GM23338 (cell line): Measurements from ENCODE around the gene PTGER4. TPM values are rescaled to one million over a fixed set of nuclear protein-coding genes. Genes with fewer than 3 reads are reported as not detected.

Experiments used
- ATAC-seq: fragments of 200-7000 bp; cut with Tn5 transposase; 3 replicates; pipeline ENCODE4 v1.9.1; 2020
- DNase-seq: peaks from one replicate; pipeline ENCODE4 v3.0.0-alpha.2; 2015; ENCODE audit warnings: low spot score
- H2AFZ ChIP-seq: fragments of 200-600 bp; sonication (generic); 2 replicates; pipeline ENCODE4 v1.8.0; 2016; ENCODE audit warnings: antibody characterized with exemption, mild to moderate bottlenecking, moderate library complexity
- H3F3A ChIP-seq: fragments of 200-600 bp; sonication (generic); replicated peaks from 2 replicates; pipeline ENCODE4 v1.8.0; 2017; ENCODE audit warnings: antibody characterized with exemption, mixed run types, low read depth
- H3K27ac ChIP-seq: fragments of 200-600 bp; sonication (generic); 2 replicates; pipeline ENCODE4 v1.6.1; 2016; ENCODE audit warnings: low read depth
- H3K27me3 ChIP-seq: fragments of 200-600 bp; sonication (generic); 2 replicates; pipeline ENCODE4 v1.8.0; 2016; ENCODE audit warnings: mild to moderate bottlenecking, mixed run types, moderate library complexity; ENCODE audit not compliant: insufficient read depth
- H3K36me3 ChIP-seq: fragments of 200-600 bp; sonication (generic); 2 replicates; pipeline ENCODE4 v1.8.0; 2016; ENCODE audit warnings: mild to moderate bottlenecking; ENCODE audit not compliant: insufficient read depth
- H3K4me1 ChIP-seq: fragments of 200-600 bp; sonication (generic); 2 replicates; pipeline ENCODE4 v1.8.0; 2016; ENCODE audit warnings: mild to moderate bottlenecking, moderate library complexity; ENCODE audit not compliant: insufficient read depth
- H3K4me2 ChIP-seq: fragments of 200-600 bp; sonication (generic); 2 replicates; pipeline ENCODE4 v1.7.1; 2017; ENCODE audit warnings: mixed run types
- H3K4me3 ChIP-seq: fragments of 200-600 bp; sonication (generic); 2 replicates; pipeline ENCODE4 v1.6.1; 2016; ENCODE audit warnings: mixed run types
- H3K79me2 ChIP-seq: fragments of 200-600 bp; sonication (generic); replicated peaks from 2 replicates; pipeline ENCODE4 v1.8.0; 2017; ENCODE audit warnings: mild to moderate bottlenecking; ENCODE audit not compliant: insufficient read depth
- H3K9me2 ChIP-seq: fragments of 200-600 bp; sonication (generic); 2 replicates; pipeline ENCODE4 v1.8.0; 2017; ENCODE audit not compliant: insufficient read depth
- H4K20me1 ChIP-seq: fragments of 200-600 bp; sonication (generic); replicated peaks from 2 replicates; pipeline ENCODE4 v1.8.0; 2017; ENCODE audit warnings: mild to moderate bottlenecking; ENCODE audit not compliant: insufficient read depth
- H3K27ac Mint-ChIP-seq: 2 replicates; pipeline ENCODE4 v1.8.0; 2020; ENCODE audit warnings: inconsistent platforms, mild to moderate bottlenecking, moderate library complexity, mixed read lengths
- H3K27me3 Mint-ChIP-seq: 3 replicates; pipeline ENCODE4 v1.8.0; 2022; ENCODE audit warnings: low read depth, mild to moderate bottlenecking, moderate library complexity, mixed read lengths, inconsistent platforms; ENCODE audit not compliant: insufficient read depth, poor library complexity
- H3K36me3 Mint-ChIP-seq: 3 replicates; pipeline ENCODE4 v1.8.0; 2021; ENCODE audit warnings: low read depth, mild to moderate bottlenecking, inconsistent platforms, moderate library complexity, mixed read lengths
- H3K4me1 Mint-ChIP-seq: 3 replicates; pipeline ENCODE4 v1.8.0; 2020; ENCODE audit warnings: mild to moderate bottlenecking, inconsistent platforms, mixed read lengths
- H3K4me3 Mint-ChIP-seq: 3 replicates; pipeline ENCODE4 v1.8.0; 2021; ENCODE audit warnings: moderate library complexity, mild to moderate bottlenecking, inconsistent platforms, mixed read lengths
- H3K9me3 Mint-ChIP-seq: 3 replicates; pipeline ENCODE4 v1.8.0; 2020; ENCODE audit warnings: moderate library complexity, mild to moderate bottlenecking, inconsistent platforms, mixed read lengths
- CREB1 ChIP-seq: fragments of 250-450 bp; sonication (Bioruptor Pico); IDR thresholded peaks from 2 replicates; pipeline ENCODE4 v1.5.0; 2020; ENCODE audit warnings: low read depth, mild to moderate bottlenecking, moderate library complexity
- CTCF ChIP-seq, 2 experiments: fragments of 200-600 bp in 1 of 2; sonication (generic) in 1 of 2; conservative IDR thresholded peaks; 2 replicates each; pipeline versions ENCODE4 v1.5.1 to v1.6.1; 2016 to 2017; ENCODE audit warnings: antibody characterized with exemption in 2 of 2, low read depth in 2 of 2, mild to moderate bottlenecking in 2 of 2, moderate library complexity in 1 of 2
- ETS1 ChIP-seq: IDR thresholded peaks from 2 replicates; pipeline ENCODE4 v1.6.1; 2016; ENCODE audit warnings: antibody characterized with exemption
- EZH2 ChIP-seq: fragments of 200-600 bp; sonication (generic); IDR thresholded peaks from one replicate; pipeline ENCODE4 v1.8.0; 2017; ENCODE audit warnings: antibody characterized with exemption, mild to moderate bottlenecking, low read depth; ENCODE audit not compliant: unreplicated experiment
- EZH2phosphoT487 ChIP-seq: fragments of 200-600 bp; sonication (generic); IDR thresholded peaks from one replicate; pipeline ENCODE4 v1.8.1; 2018; ENCODE audit warnings: antibody characterized with exemption; ENCODE audit not compliant: unreplicated experiment
- JUNB ChIP-seq: IDR thresholded peaks from one replicate; pipeline ENCODE4 v1.6.1; 2016; ENCODE audit warnings: antibody characterized with exemption; ENCODE audit not compliant: unreplicated experiment
- NANOG ChIP-seq: IDR thresholded peaks from 2 replicates; pipeline ENCODE4 v1.6.1; 2016; ENCODE audit warnings: antibody characterized with exemption, borderline replicate concordance
- POLR2AphosphoS5 ChIP-seq: IDR thresholded peaks from 2 replicates; pipeline ENCODE4 v1.6.1; 2016; ENCODE audit warnings: antibody characterized with exemption, low read depth
- REST ChIP-seq: IDR thresholded peaks from one replicate; pipeline ENCODE4 v1.6.1; 2018; ENCODE audit warnings: antibody characterized with exemption; ENCODE audit not compliant: unreplicated experiment
- STAT1 ChIP-seq: IDR thresholded peaks from one replicate; pipeline ENCODE4 v1.6.1; 2016; ENCODE audit warnings: antibody characterized with exemption; ENCODE audit not compliant: unreplicated experiment
- ZNF114 ChIP-seq: fragments of 250-450 bp; sonication (Bioruptor Pico); IDR thresholded peaks from 2 replicates; pipeline ENCODE4 v1.5.0; 2020; ENCODE audit warnings: mild to moderate bottlenecking, moderate library complexity
- ZNF331 ChIP-seq: fragments of 250-450 bp; sonication (Bioruptor Pico); IDR thresholded peaks from 2 replicates; pipeline ENCODE4 v1.5.0; 2020; ENCODE audit warnings: low read depth, mild to moderate bottlenecking, moderate library complexity
- ZNF462 ChIP-seq: fragments of 250-450 bp; sonication (Bioruptor Pico); IDR thresholded peaks from 2 replicates; pipeline ENCODE4 v1.5.0; 2020; ENCODE audit warnings: mild to moderate bottlenecking, moderate library complexity
- polyA plus RNA-seq: library from polyadenylated mRNA; unstranded; fragments of >200 nt; fragmentation: Nextera tagmentation; extraction: Ambion mirVana; gene quantifications from 2 replicates; pipeline ENCODE4 v1.2.1, GENCODE V29; 2016
- total RNA-seq: library from RNA; depleted of rRNA; stranded (reverse); fragments of >200 nt; shearing (Covaris generic); gene quantifications from 2 replicates; pipeline ENCODE4 v1.2.3, GENCODE V29; 2014

PTGER4 gene
- total and polyA plus RNA-seq, 2 experiments from 2014 or later = 0.82 to 4.4 TPM

GRCh38 chr5:40687321-40687720, 7.6 kb downstream of the PTGER4 start:
- Mint-ChIP-seq H3K27ac (no peak overlapping the region), H3K27me3 (peaks cover 13% of the 10 kb centered on the region), H3K9me3 (no peaks in the 10 kb centered on the region), H3K4me1 (peaks cover under 1% of the 10 kb centered on the region; the same call in 2 of the 3 replicates), H3K4me3 (no peak overlapping the region), H3K36me3 (no peaks in the 10 kb centered on the region)
- H3K4me2 ChIP-seq = no peak overlapping the region
- ATAC-seq (no peak), DNase-seq (no peak)
- 0 out of 2 replicates have a peak, but pooled peaks cover 2% of the 10 kb centered on the region for H3K4me1 ChIP-seq
- no peaks in the 10 kb centered on the region for H3K36me3 ChIP-seq
- H3F3A ChIP-seq = no peaks in the 10 kb centered on the region
- no peaks in the 10 kb centered on the region for H3K79me2 ChIP-seq
- H3K4me3 ChIP-seq = no peak overlapping the region
- peaks cover 15% of the 10 kb centered on the region for H3K27me3 ChIP-seq
- 0 out of 2 replicates have a peak, but pooled peaks cover 5% of the 10 kb centered on the region for H4K20me1 ChIP-seq
- no peaks in the 10 kb centered on the region for H3K9me2 ChIP-seq
- TF ChIP-seq POLR2AphosphoS5 (no peak), CTCF (conservative IDR thresholded peaks at IDR 0.05; ENCODE audit: low read depth in 2 of 2) (no peak), ZNF114 (CRISPR knock-in tag) (no peak), ZNF331 (no peak), ZNF462 (CRISPR knock-in tag) (no peak), EZH2 (no peak), JUNB (no peak), NANOG (no peak), REST (no peak), STAT1 (no peak), ETS1 (no peak), CREB1 (CRISPR knock-in tag) (no peak), EZH2phosphoT487 (no peak)
- no peak overlapping the region for H2AFZ ChIP-seq
- no peak overlapping the region for H3K27ac ChIP-seq
